HAP-1 (cell line): ENCODE results near the gene HSD17B4.
"Not testable (repeated sequence)": the region's sequence is repeated elsewhere in the genome, so short reads cannot be mapped to it uniquely, and the experiment has no call there.

Experiments
- DNase-seq, 2 experiments: peaks; one replicate each; pipeline ENCODE4 v3.0.0-alpha.2; 2016 to 2020; ENCODE audit warnings: low spot score in 2 of 2
- H3K27me3 ChIP-seq: fragments of 250-450 bp; sonication (Bioruptor Pico); 2 replicates; pipeline ENCODE4 v1.5.1; 2020; ENCODE audit warnings: low read depth, mild to moderate bottlenecking, moderate library complexity
- H3K36me3 ChIP-seq: fragments of 250-450 bp; sonication (Bioruptor Pico); replicated peaks from 2 replicates; pipeline ENCODE4 v1.5.1; 2020; ENCODE audit warnings: mild to moderate bottlenecking
- H3K4me1 ChIP-seq: fragments of 250-450 bp; sonication (Bioruptor Pico); 2 replicates; pipeline ENCODE4 v1.5.1; 2020; ENCODE audit warnings: mild to moderate bottlenecking
- H3K4me3 ChIP-seq: fragments of 250-450 bp; sonication (Bioruptor Pico); 2 replicates; pipeline ENCODE4 v1.5.1; 2020; ENCODE audit warnings: mild to moderate bottlenecking, moderate library complexity
- H3K9me3 ChIP-seq: fragments of 250-450 bp; sonication (Bioruptor Pico); 2 replicates; pipeline ENCODE4 v1.5.1; 2020; ENCODE audit warnings: mild to moderate bottlenecking, moderate library complexity
- in situ Hi-C: fragments of 300-500 bp; cut with MboI; formaldehyde crosslinking; loops from 3 replicates; pipeline ENCODE4 v1.14.3; 2020; ENCODE audit warnings: low sequenced_read_pairs, inconsistent platforms, mixed read lengths

The HSD17B4 gene

DNA sequence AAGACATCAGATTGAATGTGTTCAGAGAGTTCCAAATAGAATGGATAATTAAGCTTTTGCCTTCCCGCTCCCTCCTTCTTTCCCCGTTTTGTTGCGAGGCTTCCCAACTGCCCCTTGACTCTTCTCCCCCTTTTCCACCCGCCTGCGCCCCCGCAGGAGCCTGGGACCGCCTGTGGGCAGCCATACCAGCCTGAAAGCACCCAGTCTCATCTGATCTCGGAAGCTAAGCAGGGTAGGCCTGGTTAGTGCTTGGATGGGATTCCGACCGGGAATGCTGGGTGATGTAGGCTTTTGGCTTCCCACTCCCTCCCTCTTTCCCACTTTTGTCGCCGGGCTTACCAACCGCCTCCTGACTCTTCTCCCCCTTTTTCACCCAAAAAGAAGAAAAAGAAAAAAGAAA is 6.8 kb upstream of the HSD17B4 start:
- in situ Hi-C loops = no loop called here
- Histone ChIP-seq H3K36me3 (no peaks in the 10 kb centered on the region), H3K4me1 (no peaks in the 10 kb centered on the region), H3K4me3 (no peak overlapping the region), H3K9me3 (0 out of 2 replicates have a peak, but pooled peaks cover 3% of the 10 kb centered on the region), H3K27me3 (no peaks in the 10 kb centered on the region)
- no peak for DNase-seq

DNA sequence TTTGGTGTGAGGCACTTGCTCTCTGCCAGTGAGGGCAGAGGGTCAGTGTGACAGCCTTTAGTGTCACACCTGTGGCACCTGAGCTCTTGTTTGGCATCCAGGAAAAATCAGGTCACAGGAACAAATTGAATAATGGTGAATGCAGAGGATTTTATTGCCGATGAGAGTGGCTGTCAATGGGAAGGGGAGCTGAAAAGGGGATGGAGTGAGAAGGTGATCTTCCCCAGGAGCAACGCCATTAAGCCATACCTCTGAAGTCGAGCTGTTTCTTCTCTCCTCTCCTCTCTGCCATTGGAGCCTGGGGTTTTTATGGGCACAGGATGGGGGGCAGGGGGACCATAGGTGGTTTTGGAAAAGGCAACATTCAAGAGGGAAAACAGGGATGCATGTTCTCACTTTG is 2.4 kb upstream of the HSD17B4 start:
- Histone ChIP-seq H3K4me3 (no peak overlapping the region), H3K36me3 (no peaks in the 10 kb centered on the region), H3K9me3 (no peaks in the 10 kb centered on the region), H3K27me3 (no peaks in the 10 kb centered on the region), H3K4me1 (peaks cover 10% of the 10 kb centered on the region)
- in situ Hi-C loops = loop anchor here (25.0 kb wide), 1 partner anchor 1012 kb away; the partner anchor contains the start of gene PRR16
- no peak for DNase-seq

DNA sequence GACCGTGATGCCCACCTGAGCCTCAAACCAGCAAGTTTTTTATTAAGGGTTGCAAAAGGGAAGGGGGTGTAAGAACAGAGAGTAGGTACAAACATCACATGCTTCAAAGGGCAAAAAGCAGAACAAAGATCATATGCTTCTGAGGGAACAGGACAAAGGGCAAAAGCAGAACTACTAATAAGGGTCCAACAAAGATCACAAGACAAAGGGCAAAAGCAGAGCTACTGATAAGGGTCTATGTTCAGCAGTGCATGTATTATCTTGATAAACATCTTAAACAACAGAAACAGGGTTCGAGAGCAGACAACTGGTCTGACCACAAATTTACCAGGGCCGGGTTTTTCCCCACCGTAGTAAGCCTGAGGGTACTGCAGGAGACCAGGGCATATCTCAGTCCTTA is 1.7 kb upstream of the HSD17B4 start:
- not testable (repeated sequence) for H3K27me3 ChIP-seq, H3K9me3 ChIP-seq, H3K36me3 ChIP-seq, H3K4me3 ChIP-seq, H3K4me1 ChIP-seq, DNase-seq
- in situ Hi-C loops = loop anchor here (25.0 kb wide), 1 partner anchor 1012 kb away; the partner anchor contains the start of gene PRR16

DNA sequence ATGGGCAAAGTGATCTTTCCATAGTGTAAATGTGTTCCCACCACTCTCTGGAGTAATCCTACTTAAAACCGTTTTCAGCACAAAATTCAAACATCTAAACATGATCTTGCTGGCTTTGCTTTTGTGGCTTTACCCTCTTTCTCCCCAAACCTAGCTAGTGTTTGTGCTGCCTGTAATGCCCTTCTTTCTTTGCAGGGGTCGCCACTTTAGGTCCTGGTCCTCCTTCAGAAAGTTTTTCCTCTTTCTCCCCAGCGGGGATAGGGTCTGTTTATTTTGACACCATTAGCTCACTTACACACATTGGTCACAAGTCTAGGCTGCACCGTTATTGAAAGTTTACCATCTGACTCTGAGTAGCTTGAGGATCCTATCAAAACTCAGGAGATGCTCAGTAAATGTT is 736 bp upstream of the HSD17B4 start:
- Histone ChIP-seq H3K4me1 (peaks cover 10% of the 10 kb centered on the region), H3K36me3 (no peaks in the 10 kb centered on the region), H3K4me3 (no peak overlapping the region), H3K27me3 (no peaks in the 10 kb centered on the region), H3K9me3 (no peaks in the 10 kb centered on the region)
- in situ Hi-C loops = loop anchor here (25.0 kb wide), 1 partner anchor 1011 kb away; the partner anchor contains the start of gene PRR16
- DNase-seq = no peak

DNA sequence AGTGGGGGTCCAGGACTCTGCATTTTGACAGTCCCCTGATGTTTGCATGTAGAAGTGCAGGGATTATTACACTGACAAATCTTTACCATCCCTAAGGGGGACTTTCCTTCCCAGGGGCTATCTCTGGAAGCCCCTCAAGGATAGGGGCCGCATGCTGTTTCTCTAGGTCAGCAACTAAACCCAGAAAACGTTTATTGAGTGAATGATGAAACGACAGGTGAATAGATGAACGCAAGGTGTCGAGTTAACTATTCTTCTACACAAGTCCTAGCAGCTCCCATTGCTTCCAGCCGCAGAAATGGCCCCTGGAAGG is 281 bp upstream of the HSD17B4 start:
- Histone ChIP-seq H3K4me3 (peak overlapping the region; percentile 78), H3K27me3 (no peaks in the 10 kb centered on the region), H3K4me1 (peaks cover 10% of the 10 kb centered on the region), H3K36me3 (no peaks in the 10 kb centered on the region), H3K9me3 (no peaks in the 10 kb centered on the region)
- in situ Hi-C loops = loop anchor here (25.0 kb wide), 1 partner anchor 1010 kb away; the partner anchor contains the start of gene PRR16
- no peak for DNase-seq

DNA sequence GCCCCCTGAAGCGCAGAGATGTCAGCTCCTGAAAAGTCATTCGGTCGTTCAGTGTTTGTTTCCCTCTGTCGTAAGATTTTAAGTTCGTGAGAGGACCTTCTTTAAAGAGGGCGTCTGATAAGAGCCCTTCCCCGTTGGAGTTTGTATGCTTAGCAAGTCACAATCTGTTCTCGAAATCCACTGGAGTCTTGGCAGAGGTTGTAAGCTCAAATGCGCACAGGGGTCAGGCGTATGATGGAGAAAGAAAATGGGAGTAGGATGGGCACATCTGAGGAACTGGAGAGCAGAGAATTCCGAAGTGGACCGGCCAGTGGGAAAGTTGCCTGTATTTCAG is 710 bp downstream of the HSD17B4 start:
- in situ Hi-C loops = loop anchor here (25.0 kb wide), 1 partner anchor 1009 kb away; the partner anchor contains the start of gene PRR16
- DNase-seq = peak in 1 of 2 experiments; percentile 10
- Histone ChIP-seq H3K36me3 (no peaks in the 10 kb centered on the region), H3K4me3 (peak overlapping the region; percentile 78), H3K9me3 (no peaks in the 10 kb centered on the region), H3K27me3 (no peaks in the 10 kb centered on the region), H3K4me1 (peaks cover 10% of the 10 kb centered on the region)

DNA sequence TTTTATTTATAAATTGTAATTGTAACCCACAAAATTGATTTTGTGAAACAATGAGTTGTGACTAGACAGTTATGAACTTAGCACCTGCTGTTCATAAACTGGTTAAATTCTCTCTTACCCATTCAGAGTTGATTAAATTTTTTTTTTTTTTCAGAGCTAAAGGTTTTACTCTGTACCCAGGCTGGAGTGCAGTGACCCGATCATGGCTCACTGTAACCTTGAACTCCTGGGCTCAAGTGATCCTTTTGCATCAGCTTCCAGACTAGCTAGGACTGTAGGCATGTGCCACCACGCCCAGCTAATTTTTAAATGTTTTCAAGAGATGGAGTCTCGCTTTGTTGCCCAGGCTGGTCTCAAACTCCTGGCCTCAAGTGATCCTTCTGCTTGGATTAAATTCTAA is 1.9 kb downstream of the HSD17B4 start:
- in situ Hi-C loops = loop anchor here (25.0 kb wide), 1 partner anchor 1008 kb away; the partner anchor contains the start of gene PRR16
- H3K27me3 ChIP-seq = no peaks in the 10 kb centered on the region
- H3K9me3 ChIP-seq = no peaks in the 10 kb centered on the region
- no peak for DNase-seq
- peaks cover 17% of the 10 kb centered on the region for H3K4me1 ChIP-seq
- H3K36me3 ChIP-seq = no peaks in the 10 kb centered on the region
- no peak overlapping the region for H3K4me3 ChIP-seq

DNA sequence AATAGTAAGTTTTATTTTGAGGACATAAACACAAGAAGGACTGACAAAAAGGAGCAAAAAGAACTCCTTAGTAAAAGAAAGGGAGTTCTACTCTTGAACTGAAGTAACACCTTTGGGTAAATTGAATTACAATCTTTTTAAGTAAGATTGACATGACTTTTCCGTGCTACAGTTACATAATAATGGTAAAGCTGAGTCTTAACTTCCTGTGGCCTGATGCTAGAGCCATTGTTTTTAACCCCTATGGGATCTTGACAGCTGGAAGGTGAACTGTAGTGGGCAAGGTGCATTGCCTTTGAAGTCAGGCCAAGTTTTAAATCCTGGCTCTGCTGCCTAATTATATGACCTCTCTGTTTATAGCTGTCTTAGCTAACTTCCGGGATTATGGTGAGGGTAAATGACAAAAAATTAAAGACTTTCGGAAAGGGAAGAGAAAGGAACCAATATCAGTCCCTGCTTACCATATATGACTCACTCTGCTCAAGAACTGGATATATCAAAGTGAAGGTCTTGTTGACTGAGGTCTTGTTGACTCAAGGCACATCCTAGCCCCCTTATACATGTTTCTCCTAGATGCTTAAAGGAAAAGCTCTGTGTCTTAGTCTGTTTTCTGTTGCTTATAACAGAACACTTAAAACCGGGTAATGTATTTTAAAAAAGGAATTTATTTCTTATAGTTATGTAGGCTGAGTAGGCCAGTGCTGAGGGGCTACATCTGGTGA is 6.8 kb downstream of the HSD17B4 start:
- Histone ChIP-seq H3K27me3 (no peaks in the 10 kb centered on the region), H3K4me1 (peaks cover 7% of the 10 kb centered on the region), H3K4me3 (no peak overlapping the region), H3K36me3 (no peaks in the 10 kb centered on the region), H3K9me3 (no peaks in the 10 kb centered on the region)
- in situ Hi-C loops = loop anchor here (25.0 kb wide), 1 partner anchor 1003 kb away; the partner anchor contains the start of gene PRR16
- DNase-seq = peak in 1 of 2 experiments; percentile 20

DNA sequence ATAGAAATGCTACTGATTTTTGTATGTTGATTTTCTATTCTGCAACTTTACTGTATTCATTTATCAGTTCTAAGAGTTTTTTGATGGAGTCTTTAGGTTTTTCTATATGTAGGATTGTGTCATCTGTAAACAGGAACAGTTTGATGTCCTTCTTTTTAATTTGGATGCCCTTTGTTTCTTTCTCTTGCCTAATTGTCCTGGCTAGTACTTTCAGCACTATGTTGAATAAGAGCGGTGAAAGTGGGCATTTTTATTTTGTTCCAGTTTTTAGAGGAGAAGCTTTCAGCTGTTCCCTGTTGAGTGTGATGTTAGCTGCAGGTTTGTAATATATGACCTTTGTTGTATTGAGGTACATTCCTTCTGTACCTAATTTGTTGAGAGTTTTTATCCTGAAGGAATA is 13.3 kb downstream of the HSD17B4 start:
- no peak overlapping the region for H3K4me3 ChIP-seq
- H3K36me3 ChIP-seq = no peaks in the 10 kb centered on the region
- in situ Hi-C loops = loop anchor here (25.0 kb wide), 1 partner anchor 997 kb away; the partner anchor contains the start of gene PRR16
- no peaks in the 10 kb centered on the region for H3K27me3 ChIP-seq
- no peak for DNase-seq
- H3K4me1 ChIP-seq = no peaks in the 10 kb centered on the region
- H3K9me3 ChIP-seq = 0 out of 2 replicates have a peak, but pooled peaks cover 2% of the 10 kb centered on the region

DNA sequence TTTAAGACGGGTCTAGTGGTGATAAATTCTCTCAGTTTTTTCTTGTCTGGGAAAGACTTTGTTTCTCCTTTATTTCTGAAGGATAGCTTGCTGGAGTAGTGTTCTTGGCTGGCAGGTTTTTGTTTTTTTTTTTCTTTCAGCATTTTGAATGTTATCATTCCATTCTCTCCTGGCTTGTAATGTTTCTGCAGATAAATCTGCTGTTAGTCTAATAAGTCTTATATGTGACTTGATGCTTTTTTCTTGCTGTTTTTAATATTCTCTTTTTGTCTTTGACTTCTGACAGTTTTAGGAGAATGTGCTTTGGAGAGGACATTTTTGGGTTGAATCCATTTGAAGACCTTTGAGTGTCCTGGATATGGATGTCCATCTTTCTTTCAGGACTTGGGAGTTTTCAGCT is 16.0 kb downstream of the HSD17B4 start:
- Histone ChIP-seq H3K4me1 (no peaks in the 10 kb centered on the region), H3K36me3 (no peaks in the 10 kb centered on the region)
- in situ Hi-C loops = loop anchor here (25.0 kb wide), 1 partner anchor 994 kb away; the partner anchor contains the start of gene PRR16

DNA sequence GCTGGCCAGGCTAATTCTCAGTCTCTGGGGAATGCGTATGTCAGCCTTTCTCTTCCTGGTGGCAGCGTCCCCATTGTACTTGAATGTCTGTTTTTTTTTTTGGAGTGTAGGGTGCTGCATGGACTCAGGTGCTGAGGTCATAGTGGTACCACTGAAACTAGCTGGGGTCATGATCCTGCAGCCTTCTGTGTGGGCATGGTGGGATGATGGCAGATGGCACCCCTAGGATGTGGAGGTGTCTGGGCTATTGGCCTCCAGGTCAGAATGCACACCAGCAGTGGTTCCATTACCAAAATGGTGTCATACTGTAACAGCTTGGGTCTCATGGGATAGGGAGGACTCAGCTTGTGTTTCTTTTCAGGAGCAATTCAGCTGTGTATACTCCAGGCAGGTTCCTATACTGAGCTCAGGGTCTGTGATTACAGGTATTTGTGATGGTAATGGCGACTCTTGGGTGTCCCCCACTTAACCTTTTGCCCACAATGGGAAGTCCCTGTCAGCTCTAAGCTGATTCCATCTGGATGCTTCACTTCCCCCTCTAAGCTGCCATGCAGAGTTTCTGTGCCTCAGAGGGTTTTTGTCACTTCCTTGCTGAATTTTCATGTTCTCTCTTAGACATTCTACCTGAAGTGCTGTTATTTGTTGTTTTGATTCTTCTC is 17.9 kb downstream of the HSD17B4 start:
- in situ Hi-C loops = loop anchor here (25.0 kb wide), 1 partner anchor 992 kb away; the partner anchor contains the start of gene PRR16
- no peak for DNase-seq
- no peak overlapping the region for H3K4me3 ChIP-seq
- H3K9me3 ChIP-seq = 0 out of 2 replicates have a peak, but pooled peaks cover 2% of the 10 kb centered on the region
- no peaks in the 10 kb centered on the region for H3K36me3 ChIP-seq
- no peaks in the 10 kb centered on the region for H3K4me1 ChIP-seq
- H3K27me3 ChIP-seq = no peaks in the 10 kb centered on the region

More for the DNA sequence above, 16.0 kb downstream of the HSD17B4 start:
- Histone ChIP-seq H3K9me3 (0 out of 2 replicates have a peak, but pooled peaks cover 2% of the 10 kb centered on the region), H3K27me3 (no peaks in the 10 kb centered on the region), H3K4me3 (no peak overlapping the region)
- DNase-seq = no peak

DNA sequence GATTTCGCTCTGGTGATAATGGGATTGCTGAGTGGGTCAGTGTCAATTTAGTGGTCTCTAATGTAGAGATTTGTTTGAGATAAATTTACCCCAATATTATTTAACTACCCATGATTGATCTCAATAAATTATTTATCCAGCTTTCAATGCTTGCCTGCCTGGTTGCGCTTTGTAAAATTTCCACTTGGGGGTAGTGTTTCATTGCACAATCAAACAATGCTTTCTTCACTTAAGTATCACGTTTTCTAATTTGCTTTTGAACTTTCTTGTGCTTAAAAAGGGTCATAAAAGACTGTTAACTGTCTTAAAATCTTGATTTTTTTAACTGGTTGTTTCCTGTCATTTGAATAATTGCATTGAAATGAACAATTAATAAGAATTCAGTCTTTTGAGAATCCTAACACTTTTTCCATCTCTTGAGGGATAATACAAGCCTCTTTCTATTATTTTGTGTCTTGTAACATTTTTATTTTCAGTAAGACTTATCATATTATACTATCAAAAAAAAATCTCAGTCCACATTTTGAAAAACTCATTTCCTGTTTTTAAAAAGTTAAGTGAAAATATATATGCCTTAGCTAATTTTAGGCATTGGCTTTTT is 18.7 kb downstream of the HSD17B4 start:
- H3K4me1 ChIP-seq = no peaks in the 10 kb centered on the region
- no peaks in the 10 kb centered on the region for H3K27me3 ChIP-seq
- peak; percentile 41 to 46 for DNase-seq
- in situ Hi-C loops = loop anchor here (25.0 kb wide), 1 partner anchor 991 kb away; the partner anchor contains the start of gene PRR16
- 0 out of 2 replicates have a peak, but pooled peaks cover 2% of the 10 kb centered on the region for H3K9me3 ChIP-seq
- H3K4me3 ChIP-seq = no peak overlapping the region
- no peaks in the 10 kb centered on the region for H3K36me3 ChIP-seq

DNA sequence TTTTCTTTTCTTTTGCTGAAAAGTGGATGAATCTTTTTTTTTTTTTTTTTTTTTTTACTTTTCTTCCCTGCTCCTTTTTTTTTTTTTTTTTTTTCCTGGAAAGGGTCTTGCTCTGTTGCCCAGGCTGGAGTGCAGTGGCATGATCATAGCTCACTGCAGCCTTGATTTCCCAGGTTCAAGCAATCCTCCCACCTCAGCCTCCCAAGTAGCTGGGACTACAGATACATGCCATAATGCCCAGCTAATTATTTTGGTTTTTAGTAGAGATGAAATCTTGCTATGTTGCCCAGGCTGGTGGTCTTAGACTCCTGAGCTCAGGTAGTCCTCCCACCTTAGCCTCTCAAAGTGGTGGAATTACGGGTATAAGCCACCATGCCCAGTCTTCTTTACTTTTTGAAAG is 20.9 kb downstream of the HSD17B4 start:
- H3K36me3 ChIP-seq = 0 out of 2 replicates have a peak, but pooled peaks cover 2% of the 10 kb centered on the region
- no peak overlapping the region for H3K4me3 ChIP-seq
- in situ Hi-C loops = loop anchor here (25.0 kb wide), 1 partner anchor 989 kb away; the partner anchor contains the start of gene PRR16
- no peaks in the 10 kb centered on the region for H3K27me3 ChIP-seq
- H3K4me1 ChIP-seq = no peaks in the 10 kb centered on the region
- no peaks in the 10 kb centered on the region for H3K9me3 ChIP-seq
- DNase-seq = no peak
